Measurements from ENCODE around the gene ETS1. TPM values are rescaled to one million over a fixed set of nuclear protein-coding genes. Genes with fewer than 3 reads are reported as not detected.
A peak's percentile ranks its signal among the peaks of the same experiment; 100 is the strongest.

The ETS1 gene
- total RNA-seq, 4 donors from 2014 or later: 23.6 to 56.7 (median 29.2) TPM

GRCh38 chr11:128515086-128515485 lies 72.3 kb downstream of the ETS1 start:
- H3K36me3 ChIP-seq: no peaks in the 10 kb centered on the region
- in situ Hi-C loops (cut with MboI; ENCODE audit: low pct_ligation_motif_present in 1 of 4, low pct_unique_long_range_greater_than_20kb in 1 of 4, low sequenced_read_pairs in 3 of 4): loop anchor here in 1 of 4 donors (25.0 kb wide), 1 partner anchor 228 kb away; no protein-coding TSS in a partner anchor
- WGBS, 2 donors (ENCODE audit: low coverage in 1 of 2): 56 to 71% methylated on average over 6 of the region's 6 CpGs
- no peak for TF ChIP-seq POLR2AphosphoS5 (IDR thresholded peaks at IDR 0.05)
- TF ChIP-seq, protein P1, sequence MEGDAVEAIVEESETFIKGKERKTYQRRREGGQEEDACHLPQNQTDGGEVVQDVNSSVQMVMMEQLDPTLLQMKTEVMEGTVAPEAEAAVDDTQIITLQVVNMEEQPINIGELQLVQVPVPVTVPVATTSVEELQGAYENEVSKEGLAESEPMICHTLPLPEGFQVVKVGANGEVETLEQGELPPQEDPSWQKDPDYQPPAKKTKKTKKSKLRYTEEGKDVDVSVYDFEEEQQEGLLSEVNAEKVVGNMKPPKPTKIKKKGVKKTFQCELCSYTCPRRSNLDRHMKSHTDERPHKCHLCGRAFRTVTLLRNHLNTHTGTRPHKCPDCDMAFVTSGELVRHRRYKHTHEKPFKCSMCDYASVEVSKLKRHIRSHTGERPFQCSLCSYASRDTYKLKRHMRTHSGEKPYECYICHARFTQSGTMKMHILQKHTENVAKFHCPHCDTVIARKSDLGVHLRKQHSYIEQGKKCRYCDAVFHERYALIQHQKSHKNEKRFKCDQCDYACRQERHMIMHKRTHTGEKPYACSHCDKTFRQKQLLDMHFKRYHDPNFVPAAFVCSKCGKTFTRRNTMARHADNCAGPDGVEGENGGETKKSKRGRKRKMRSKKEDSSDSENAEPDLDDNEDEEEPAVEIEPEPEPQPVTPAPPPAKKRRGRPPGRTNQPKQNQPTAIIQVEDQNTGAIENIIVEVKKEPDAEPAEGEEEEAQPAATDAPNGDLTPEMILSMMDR (IDR thresholded peaks at IDR 0.05): no peak
- no peak for TF ChIP-seq POLR2A (IDR thresholded peaks at IDR 0.05)
- TF ChIP-seq EP300 (IDR thresholded peaks at IDR 0.05; ENCODE audit: low read depth): no peak
- DNase-seq: no peak
- peaks cover 14 to 58% (median 49%) of the 10 kb centered on the region in 4 donors for H3K4me1 ChIP-seq
- intact Hi-C loops (cut with DNase I; ENCODE audit: low total_unique reads): no loop called here
- peak overlapping the region; percentile 88 to 95 (median 91) for H3K27ac ChIP-seq
- peak overlapping the region in 1 of 4 donors; percentile 16 for H3K4me3 ChIP-seq
- H3K27me3 ChIP-seq: no peaks in the 10 kb centered on the region
- no peaks in the 10 kb centered on the region for H3K9me3 ChIP-seq

DNA sequence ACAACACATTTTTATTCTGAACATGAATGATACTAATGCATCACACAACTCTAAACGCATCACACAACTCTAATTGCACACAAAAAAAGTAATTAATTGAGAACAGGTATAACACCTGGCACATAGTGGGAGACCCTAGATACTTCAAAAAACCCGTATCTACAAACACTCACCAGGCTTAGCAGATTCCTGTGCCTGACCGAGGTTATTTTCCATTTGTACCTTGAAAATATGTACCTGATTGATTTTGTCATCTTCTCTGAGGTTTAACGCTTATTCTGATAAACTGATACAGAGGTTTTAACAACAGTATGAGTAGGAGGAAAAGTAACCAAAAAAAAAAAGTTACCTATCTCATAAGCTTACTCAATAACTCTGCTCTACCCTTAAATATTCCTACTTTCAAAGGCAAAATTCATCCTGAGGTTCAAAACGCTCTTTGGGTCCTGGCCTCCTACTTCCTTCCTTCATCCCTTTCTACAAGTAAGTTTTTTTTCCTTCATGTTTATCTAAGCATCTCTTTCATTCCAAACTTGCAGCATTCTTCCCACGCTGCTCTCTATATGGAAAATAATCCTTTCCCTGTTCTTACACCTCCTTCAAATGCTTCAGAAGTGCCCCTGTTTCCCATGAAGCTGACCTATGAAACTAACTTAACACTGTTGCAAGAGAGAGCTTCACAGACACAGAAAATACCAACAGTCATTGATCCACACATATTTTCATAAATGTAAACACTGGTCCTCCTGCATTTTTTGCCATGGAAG lies 73.3 kb downstream of the ETS1 start:
- H3K4me3 ChIP-seq: no peak overlapping the region
- no peaks in the 10 kb centered on the region for H3K27me3 ChIP-seq
- in situ Hi-C loops (cut with MboI; ENCODE audit: low pct_ligation_motif_present in 1 of 4, low pct_unique_long_range_greater_than_20kb in 1 of 4, low sequenced_read_pairs in 3 of 4) (loop anchor here in 1 of 4 donors (25.0 kb wide), 1 partner anchor 227 kb away; no protein-coding TSS in a partner anchor), intact Hi-C loops (cut with DNase I; ENCODE audit: low total_unique reads) (no loop called here)
- H3K36me3 ChIP-seq: no peaks in the 10 kb centered on the region
- H3K9me3 ChIP-seq: no peaks in the 10 kb centered on the region
- WGBS, 2 donors (ENCODE audit: low coverage in 1 of 2): 71 to 77% methylated on average over 6 of the region's 6 CpGs
- no peak for DNase-seq
- TF ChIP-seq EP300 (IDR thresholded peaks at IDR 0.05; ENCODE audit: low read depth) (no peak), POLR2AphosphoS5 (IDR thresholded peaks at IDR 0.05) (no peak), POLR2A (IDR thresholded peaks at IDR 0.05) (no peak)
- TF ChIP-seq, protein P1 (IDR thresholded peaks at IDR 0.05): no peak
- peak overlapping the region in 3 of 4 donors; percentile 15 to 92 (median 15) for H3K27ac ChIP-seq
- H3K4me1 ChIP-seq: peaks cover 10 to 56% (median 45%) of the 10 kb centered on the region in 4 donors

- 71 to 100% methylated on average over 1 to 14 of the region's 14 CpGs for WGBS, 2 donors (ENCODE audit: low coverage in 1 of 2)
- no peak for DNase-seq
- H3K4me3 ChIP-seq: no peak overlapping the region
- no peaks in the 10 kb centered on the region for H3K36me3 ChIP-seq
- H3K27ac ChIP-seq: peak overlapping the region in 3 of 4 donors; percentile 7 to 45 (median 8)
- intact Hi-C loops (cut with DNase I; ENCODE audit: low total_unique reads) (no loop called here), in situ Hi-C loops (cut with MboI; ENCODE audit: low pct_ligation_motif_present in 1 of 4, low pct_unique_long_range_greater_than_20kb in 1 of 4, low sequenced_read_pairs in 3 of 4) (loop anchor here in 1 of 4 donors (25.0 kb wide), 1 partner anchor 225 kb away; no protein-coding TSS in a partner anchor)
- TF ChIP-seq POLR2AphosphoS5 (IDR thresholded peaks at IDR 0.05) (peak in 1 of 3 donors; percentile 20), EP300 (IDR thresholded peaks at IDR 0.05; ENCODE audit: low read depth) (no peak)
- H3K27me3 ChIP-seq: no peaks in the 10 kb centered on the region
- H3K4me1 ChIP-seq: peaks cover 25 to 62% (median 55%) of the 10 kb centered on the region in 4 donors
- H3K9me3 ChIP-seq: no peaks in the 10 kb centered on the region
Observed at GRCh38 chr11:128512474-128512996, 74.8 kb downstream of the ETS1 start.

GRCh38 chr11:128511712-128512111 lies 75.6 kb downstream of the ETS1 start:
- peaks cover 28 to 62% (median 54%) of the 10 kb centered on the region in 4 donors for H3K4me1 ChIP-seq

More at GRCh38 chr11:128511712-128512111, 75.6 kb downstream of the ETS1 start:
- WGBS, 2 donors (ENCODE audit: low coverage in 1 of 2): 70 to 71% methylated on average over 3 to 4 of the region's 4 CpGs
- no peak for DNase-seq
- TF ChIP-seq EP300 (IDR thresholded peaks at IDR 0.05; ENCODE audit: low read depth) (no peak), POLR2AphosphoS5 (IDR thresholded peaks at IDR 0.05) (no peak), POLR2A (IDR thresholded peaks at IDR 0.05) (no peak)
- TF ChIP-seq, protein P1 (IDR thresholded peaks at IDR 0.05): no peak
- Histone ChIP-seq H3K27me3 (no peaks in the 10 kb centered on the region), H3K36me3 (no peaks in the 10 kb centered on the region), H3K9me3 (no peaks in the 10 kb centered on the region), H3K27ac (peak overlapping the region in 2 of 4 donors; percentile 7 to 8), H3K4me3 (peak overlapping the region in 1 of 4 donors; percentile 5)
- in situ Hi-C loops (cut with MboI; ENCODE audit: low pct_ligation_motif_present in 1 of 4, low pct_unique_long_range_greater_than_20kb in 1 of 4, low sequenced_read_pairs in 3 of 4): loop anchor here in 1 of 4 donors (25.0 kb wide), 1 partner anchor 224 kb away; no protein-coding TSS in a partner anchor
- intact Hi-C loops (cut with DNase I; ENCODE audit: low total_unique reads): no loop called here

All from transverse colon (tissue), 4 donors.